Common myeloid progenitor, CD34-positive (primary cell): ENCODE measurements around the gene RANBP17.

Experiments
- CTCF ChIA-PET: fragments of 350-600 bp; sonication (Branson Sonifier 250); formaldehyde crosslinking; loops from one replicate; lab custom pipeline; 2021; ENCODE audit warnings: antibody characterized with exemption; lab: Charles Lee
- POLR2A ChIA-PET: fragments of 350-600 bp; sonication (Branson Sonifier 250); formaldehyde crosslinking; loops from one replicate; lab custom pipeline; 2021; ENCODE audit warnings: antibody characterized with exemption; lab: Charles Lee
- DNase-seq, 3 donors: peaks; one replicate each; pipeline versions ENCODE4 v3.0.0 to v3.0.0-alpha.2; 2013
- H3K27ac ChIP-seq, 2 experiments: 1 replicate in 1 of 2; 2 replicates in 1 of 2; pipeline ENCODE4 v1.7.0; 2013; ENCODE audit warnings: inconsistent platforms in 2 of 2, low read length in 2 of 2, mild to moderate bottlenecking in 2 of 2, low read depth in 1 of 2, moderate library complexity in 1 of 2; ENCODE audit not compliant: severe bottlenecking in 2 of 2, insufficient read depth in 1 of 2, poor library complexity in 1 of 2
- H3K27me3 ChIP-seq, 5 experiments: replicated peaks in 2 of 5; 1 replicate in 3 of 5; 2 replicates in 2 of 5; pipeline versions ENCODE4 v1.6.1 to v1.7.0; 2013; ENCODE audit warnings: low read length in 4 of 5, mild to moderate bottlenecking in 2 of 5, moderate library complexity in 2 of 5, inconsistent platforms in 1 of 5; ENCODE audit not compliant: insufficient read depth in 5 of 5, control insufficient read depth in 4 of 5
- H3K36me3 ChIP-seq, 4 experiments: 1 replicate in 2 of 4; 2 replicates in 2 of 4; pipeline versions ENCODE4 v1.6.1 to v1.7.0; 2013; ENCODE audit warnings: low read length in 3 of 4, control low read depth in 1 of 4, mild to moderate bottlenecking in 1 of 4; ENCODE audit not compliant: control insufficient read depth in 4 of 4, insufficient read depth in 4 of 4
- H3K4me1 ChIP-seq, 4 experiments: 1 replicate in 3 of 4; 2 replicates in 1 of 4; pipeline versions ENCODE4 v1.6.1 to v1.7.1; 2013; ENCODE audit warnings: low read length in 3 of 4, mild to moderate bottlenecking in 3 of 4, control low read depth in 1 of 4, inconsistent platforms in 1 of 4, moderate library complexity in 1 of 4; ENCODE audit not compliant: control insufficient read depth in 4 of 4, insufficient read depth in 4 of 4; ENCODE audit errors: control extremely low read depth in 1 of 4
- H3K4me3 ChIP-seq, 7 experiments: 1 replicate in 4 of 7; 2 replicates in 3 of 7; pipeline versions ENCODE4 v1.5.1 to v1.7.0; 2013; ENCODE audit warnings: mild to moderate bottlenecking in 7 of 7, low read length in 6 of 7, moderate library complexity in 6 of 7, inconsistent platforms in 2 of 7, low read depth in 2 of 7, control low read depth in 1 of 7; ENCODE audit not compliant: insufficient read depth in 4 of 7, control insufficient read depth in 1 of 7; ENCODE audit errors: extremely low read depth in 1 of 7
- H3K9me3 ChIP-seq, 5 experiments: 1 replicate in 4 of 5; 2 replicates in 1 of 5; pipeline versions ENCODE4 v1.6.1 to v1.7.1; 2013; ENCODE audit warnings: low read length in 4 of 5, mild to moderate bottlenecking in 2 of 5, inconsistent platforms in 1 of 5, low read depth in 1 of 5, moderate library complexity in 1 of 5; ENCODE audit not compliant: control insufficient read depth in 4 of 5, insufficient read depth in 2 of 5; ENCODE audit errors: control extremely low read depth in 1 of 5
- WGBS: methylation state at CpG from one replicate; pipeline ENCODE4 v1.1.5; 2013; ENCODE audit not compliant: insufficient coverage; 5-methylcytosine and 5-hydroxymethylcytosine counted together

Gene RANBP17

DNA sequence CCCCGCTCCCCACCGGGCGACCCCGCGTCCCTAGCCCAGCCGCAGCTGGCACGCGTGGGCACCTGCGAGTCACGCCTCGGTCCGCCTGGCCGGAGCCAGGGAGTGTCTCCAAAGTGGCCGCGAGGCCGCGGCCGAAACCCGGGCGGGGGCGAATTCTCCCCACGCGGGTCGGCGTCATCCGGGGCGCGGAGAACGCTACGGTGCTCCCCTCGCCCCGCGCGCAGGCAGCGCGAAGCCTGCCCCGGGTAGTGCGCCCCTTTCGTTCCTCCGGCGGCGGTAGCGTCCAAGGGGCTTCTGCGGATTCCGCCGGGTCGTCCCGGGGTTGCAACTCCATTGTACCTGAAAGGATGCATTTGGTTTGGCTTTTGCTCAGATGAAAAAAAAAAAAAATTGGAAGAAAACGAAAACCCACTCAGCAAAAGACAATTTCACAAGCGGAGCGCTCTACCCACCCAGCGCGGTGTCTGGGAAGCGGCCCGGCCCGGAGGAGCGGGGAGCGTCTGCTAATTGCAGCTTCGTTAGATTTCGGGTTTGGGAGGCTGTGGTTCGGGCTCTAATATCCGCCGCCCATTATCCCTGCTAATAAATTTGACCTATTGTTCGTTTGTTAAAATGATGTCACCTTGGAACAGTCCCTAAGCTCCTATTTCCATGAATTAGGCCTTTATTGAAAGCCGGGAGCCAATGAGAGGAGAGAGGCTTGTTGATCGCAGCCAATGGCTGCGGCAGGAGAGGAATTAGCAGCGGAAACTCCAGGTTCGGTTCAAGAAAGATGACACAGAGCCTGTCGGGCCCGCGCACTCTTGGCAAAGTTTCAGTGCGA lies 446.8 kb downstream of the RANBP17 start, which contains the start of gene TLX3:
TLX3 (plus strand) TSS at position 796 of the 823 bp plus-strand sequence. CDS start 118 bp downstream, outside the sequence.
- peak in 1 of 3 donors; percentile 22 for DNase-seq
- Histone ChIP-seq H3K27me3 (peaks cover 12 to 100% (median 59%) of the 10 kb centered on the region in 5 experiments), H3K27ac (no peak within 1 kb of the TSS), H3K9me3 (no peaks in the 10 kb centered on the region), H3K4me1 (peaks cover 0 to 64% (median 44%) of the 10 kb centered on the region in 4 experiments), H3K36me3 (no peaks in the 10 kb centered on the region), H3K4me3 (peak within 1 kb of the TSS in 3 of 7 experiments; percentile 16 to 23 (median 22))
- ChIA-PET POLR2A (no interaction called here), CTCF (interaction anchor here (1.0 to 1.8 kb wide), 2 partner anchors 8 to 14 kb away, joined by 5 to 6 read pairs; no protein-coding TSS in a partner anchor)
- WGBS: 7% methylated on average over 71 of the region's 73 CpGs

DNA sequence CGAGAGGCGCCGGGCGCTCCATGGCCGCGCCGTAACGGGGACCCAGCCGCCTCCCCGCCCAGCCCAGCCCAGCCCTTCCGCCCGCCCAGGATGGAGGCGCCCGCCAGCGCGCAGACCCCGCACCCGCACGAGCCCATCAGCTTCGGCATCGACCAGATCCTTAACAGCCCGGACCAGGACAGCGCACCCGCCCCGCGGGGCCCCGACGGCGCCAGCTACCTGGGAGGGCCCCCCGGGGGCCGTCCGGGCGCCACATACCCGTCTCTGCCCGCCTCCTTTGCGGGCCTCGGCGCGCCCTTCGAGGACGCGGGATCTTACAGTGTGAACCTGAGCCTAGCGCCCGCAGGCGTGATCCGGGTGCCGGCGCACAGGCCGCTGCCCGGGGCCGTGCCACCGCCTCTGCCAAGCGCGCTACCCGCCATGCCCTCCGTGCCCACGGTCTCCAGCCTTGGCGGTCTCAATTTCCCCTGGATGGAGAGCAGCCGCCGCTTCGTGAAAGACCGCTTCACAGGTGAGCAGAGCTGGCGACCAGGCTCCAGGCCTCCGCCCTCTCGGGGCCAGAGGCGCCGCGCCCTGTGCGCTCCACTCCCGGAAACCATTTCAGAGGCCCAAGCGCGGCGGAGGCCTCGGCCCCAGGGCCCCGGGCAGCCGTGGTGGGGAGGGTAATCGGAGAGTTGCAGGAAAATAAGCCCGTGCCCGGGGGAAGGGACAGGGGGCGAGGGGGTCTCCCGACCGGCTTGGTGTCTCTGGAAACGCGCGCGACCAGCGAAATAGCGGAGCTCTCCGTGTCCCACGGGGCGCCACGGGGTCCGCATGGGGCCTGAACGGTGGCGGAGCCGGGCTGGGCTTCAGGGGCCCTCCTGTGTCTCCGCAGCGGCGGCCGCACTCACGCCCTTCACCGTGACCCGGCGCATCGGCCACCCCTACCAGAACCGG lies 447.7 kb downstream of the RANBP17 start:
- Histone ChIP-seq H3K27ac (no peak overlapping the region), H3K9me3 (no peaks in the 10 kb centered on the region), H3K27me3 (peaks cover 7 to 100% (median 60%) of the 10 kb centered on the region in 5 experiments), H3K4me3 (peak overlapping the region in 3 of 7 experiments; percentile 16 to 23 (median 22)), H3K4me1 (peaks cover 0 to 66% (median 46%) of the 10 kb centered on the region in 4 experiments), H3K36me3 (no peaks in the 10 kb centered on the region)
- 3% methylated on average over 100 of the region's 106 CpGs for WGBS
- POLR2A ChIA-PET: no interaction called here
- CTCF ChIA-PET: interaction anchor here (0.8 to 1.8 kb wide), 5 partner anchors 9 to 15 kb away, joined by 3 to 6 read pairs (median 4); no protein-coding TSS in a partner anchor
- DNase-seq: peak in 1 of 3 donors; percentile 38

DNA sequence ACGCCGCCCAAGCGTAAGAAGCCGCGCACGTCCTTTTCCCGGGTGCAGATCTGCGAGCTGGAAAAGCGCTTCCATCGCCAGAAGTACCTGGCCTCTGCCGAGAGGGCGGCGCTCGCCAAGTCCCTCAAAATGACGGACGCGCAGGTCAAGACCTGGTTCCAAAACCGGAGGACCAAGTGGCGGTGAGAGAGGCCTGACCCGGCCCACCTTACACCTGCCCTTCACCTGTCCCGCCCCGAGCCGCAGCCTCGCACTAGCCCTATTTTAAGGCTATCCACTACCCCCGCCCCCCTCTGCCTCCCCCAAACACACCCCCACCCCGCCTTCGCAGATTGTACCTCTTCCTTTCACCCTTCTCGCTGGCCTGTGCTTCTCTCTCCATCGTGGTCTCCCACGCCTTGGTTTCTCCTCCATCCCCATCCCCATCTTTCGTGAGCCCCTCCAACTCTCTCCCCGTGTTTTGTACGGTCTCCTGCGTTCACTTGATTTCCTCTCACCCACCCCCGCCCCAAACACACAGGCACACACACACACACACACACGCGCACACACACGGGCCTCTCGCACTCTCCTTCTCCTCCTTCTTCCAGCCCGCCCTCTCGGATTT lies 448.5 kb downstream of the RANBP17 start:
- Histone ChIP-seq H3K9me3 (no peaks in the 10 kb centered on the region), H3K27me3 (peaks cover 6 to 100% (median 56%) of the 10 kb centered on the region in 5 experiments), H3K27ac (no peak overlapping the region), H3K4me3 (peak overlapping the region in 2 of 7 experiments; percentile 16 to 23), H3K36me3 (no peaks in the 10 kb centered on the region), H3K4me1 (peaks cover 0 to 74% (median 53%) of the 10 kb centered on the region in 4 experiments)
- 2% methylated on average over 22 of the region's 41 CpGs for WGBS
- ChIA-PET CTCF (interaction anchor here (0.8 to 1.1 kb wide), 3 partner anchors 10 to 13 kb away, joined by 3 to 4 read pairs (median 3); no protein-coding TSS in a partner anchor), POLR2A (no interaction called here)
- peak; percentile 44 to 61 (median 55) for DNase-seq

DNA sequence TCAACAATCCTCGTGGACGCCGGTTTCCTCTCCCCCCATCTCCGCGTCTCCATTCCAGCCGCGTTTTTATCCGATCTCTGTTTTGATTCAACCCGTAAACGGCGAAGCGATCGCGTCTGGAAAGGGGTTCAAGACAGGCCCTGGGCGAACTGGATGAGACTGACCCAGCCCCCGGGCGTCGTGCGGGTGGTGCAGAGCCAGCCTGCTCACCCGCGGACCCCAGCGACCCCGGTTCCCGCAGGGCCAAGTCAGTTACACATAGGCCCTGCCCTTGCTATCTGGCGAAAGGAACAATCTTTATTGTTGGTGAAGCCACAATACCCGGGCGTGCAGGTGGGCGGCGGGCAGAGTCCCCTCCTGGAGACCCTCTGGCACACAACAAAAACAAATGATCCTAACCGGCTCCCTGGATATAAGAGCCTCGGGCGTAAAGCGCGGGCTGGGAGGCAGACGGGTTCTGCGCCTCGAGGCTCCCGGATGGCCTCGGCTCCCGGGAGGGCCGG lies 449.1 kb downstream of the RANBP17 start:
- Histone ChIP-seq H3K27ac (no peak overlapping the region), H3K4me3 (peak overlapping the region in 3 of 7 experiments; percentile 20 to 32 (median 22)), H3K9me3 (no peaks in the 10 kb centered on the region), H3K27me3 (peaks cover 6 to 100% (median 55%) of the 10 kb centered on the region in 5 experiments), H3K4me1 (peaks cover 0 to 78% (median 56%) of the 10 kb centered on the region in 4 experiments), H3K36me3 (no peaks in the 10 kb centered on the region)
- 2% methylated on average over 36 of the region's 41 CpGs for WGBS
- ChIA-PET POLR2A (no interaction called here), CTCF (no interaction called here)
- DNase-seq: no peak

DNA sequence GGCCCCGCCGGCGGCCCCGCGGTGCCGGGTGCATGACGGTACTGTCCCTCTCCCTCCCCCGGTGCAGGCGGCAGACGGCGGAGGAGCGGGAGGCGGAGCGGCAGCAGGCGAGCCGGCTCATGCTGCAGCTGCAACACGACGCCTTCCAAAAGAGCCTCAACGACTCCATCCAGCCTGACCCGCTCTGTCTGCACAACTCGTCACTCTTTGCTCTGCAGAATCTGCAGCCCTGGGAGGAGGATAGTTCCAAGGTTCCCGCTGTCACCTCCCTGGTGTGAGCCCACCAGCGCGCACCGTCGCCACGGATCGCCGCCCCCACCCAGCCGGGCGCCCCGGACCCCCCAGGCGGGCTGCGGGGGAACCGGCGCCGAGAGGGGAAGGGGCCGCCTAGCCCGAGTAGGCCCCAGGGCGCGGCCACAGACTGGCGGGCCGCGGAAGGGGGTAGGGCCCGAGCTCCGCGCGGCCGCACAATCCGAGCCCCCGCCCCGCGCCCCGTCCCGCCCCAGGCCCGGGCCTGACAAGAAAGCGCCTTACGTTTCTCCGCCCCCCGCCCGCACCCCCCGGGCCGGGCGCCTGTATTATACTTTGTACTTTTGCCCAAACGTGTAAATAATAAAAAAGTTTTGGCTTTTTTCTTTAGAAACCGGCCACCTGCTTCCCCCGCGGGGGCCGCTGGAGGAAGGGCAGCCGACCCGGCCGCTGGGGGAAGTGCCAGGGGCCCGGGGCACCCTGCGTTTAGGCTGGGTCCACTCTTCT lies 449.7 kb downstream of the RANBP17 start:
- H3K9me3 ChIP-seq: no peaks in the 10 kb centered on the region
- H3K27me3 ChIP-seq: peaks cover 0 to 100% (median 57%) of the 10 kb centered on the region in 5 experiments
- CTCF ChIA-PET: no interaction called here

More for the DNA sequence above, 449.7 kb downstream of the RANBP17 start:
- peaks cover 0 to 79% (median 57%) of the 10 kb centered on the region in 4 experiments for H3K4me1 ChIP-seq
- WGBS: 2% methylated on average over 51 of the region's 74 CpGs
- POLR2A ChIA-PET: no interaction called here
- DNase-seq: peak in 2 of 3 donors; percentile 58 to 65
- no peaks in the 10 kb centered on the region for H3K36me3 ChIP-seq
- H3K4me3 ChIP-seq: peak overlapping the region in 4 of 7 experiments; percentile 35 to 59 (median 49)
- H3K27ac ChIP-seq: no peak overlapping the region
